ENCODE results near the gene CTLA4. TPM values are rescaled to one million over a fixed set of nuclear protein-coding genes. Genes with fewer than 3 reads are reported as not detected.

The CTLA4 gene
- total RNA-seq, 2 experiments from 2014 or later = 245 to 254 TPM

Other genes with a start within 250 kb of the CTLA4 start
- gene CD28, start 161.1 kb upstream of the CTLA4 start, total RNA-seq = 100 to 1,000 TPM; 279 to 285 TPM
- 100 to 1,000 TPM; 187 to 190 TPM for gene ICOS, start 69.0 kb downstream of the CTLA4 start, total RNA-seq

Data from activated CD4-positive, alpha-beta memory T cell treated with anti-CD3 and anti-CD28 coated beads for 36 hours (primary cell).